Stimulated activated CD4-positive, alpha-beta T cell treated with anti-CD3 and anti-CD28 coated beads, Interleukin-4, amount 100 ng/mL, for 4 hours (primary cell): ENCODE measurements around the gene ZNF280D.
"Not testable (repeated sequence)": the region's sequence is repeated elsewhere in the genome, so short reads cannot be mapped to it uniquely, and the experiment has no call there.

ENCODE experiments used
- DNase-seq, 2 experiments: peaks; one replicate each; pipeline ENCODE4 v3.0.0-alpha.2; 2020

ZNF280D gene, protein sequence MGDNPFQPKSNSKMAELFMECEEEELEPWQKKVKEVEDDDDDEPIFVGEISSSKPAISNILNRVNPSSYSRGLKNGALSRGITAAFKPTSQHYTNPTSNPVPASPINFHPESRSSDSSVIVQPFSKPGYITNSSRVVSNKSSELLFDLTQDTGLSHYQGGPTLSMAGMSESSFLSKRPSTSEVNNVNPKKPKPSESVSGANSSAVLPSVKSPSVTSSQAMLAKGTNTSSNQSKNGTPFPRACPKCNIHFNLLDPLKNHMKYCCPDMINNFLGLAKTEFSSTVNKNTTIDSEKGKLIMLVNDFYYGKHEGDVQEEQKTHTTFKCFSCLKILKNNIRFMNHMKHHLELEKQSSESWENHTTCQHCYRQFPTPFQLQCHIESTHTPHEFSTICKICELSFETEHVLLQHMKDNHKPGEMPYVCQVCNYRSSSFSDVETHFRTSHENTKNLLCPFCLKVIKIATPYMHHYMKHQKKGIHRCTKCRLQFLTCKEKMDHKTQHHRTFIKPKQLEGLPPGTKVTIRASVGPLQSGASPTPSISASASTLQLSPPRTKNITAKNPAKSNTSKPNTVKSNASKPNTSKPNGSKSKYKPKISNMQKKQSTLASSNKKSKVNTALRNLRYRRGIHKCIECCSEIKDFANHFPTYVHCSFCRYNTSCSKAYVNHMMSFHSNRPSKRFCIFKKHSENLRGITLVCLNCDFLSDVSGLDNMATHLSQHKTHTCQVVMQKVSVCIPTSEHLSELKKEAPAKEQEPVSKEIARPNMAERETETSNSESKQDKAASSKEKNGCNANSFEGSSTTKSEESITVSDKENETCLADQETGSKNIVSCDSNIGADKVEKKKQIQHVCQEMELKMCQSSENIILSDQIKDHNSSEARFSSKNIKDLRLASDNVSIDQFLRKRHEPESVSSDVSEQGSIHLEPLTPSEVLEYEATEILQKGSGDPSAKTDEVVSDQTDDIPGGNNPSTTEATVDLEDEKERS

GRCh38 chr15:56733136-56734012 is at the start of gene ZNF280D:
Gene ZNF280D, minus strand, starts transcription at chr15:56733509. Its CDS starts 26,400 bp downstream, at chr15:56707109.
- peak; percentile 73 to 76 for DNase-seq

DNA sequence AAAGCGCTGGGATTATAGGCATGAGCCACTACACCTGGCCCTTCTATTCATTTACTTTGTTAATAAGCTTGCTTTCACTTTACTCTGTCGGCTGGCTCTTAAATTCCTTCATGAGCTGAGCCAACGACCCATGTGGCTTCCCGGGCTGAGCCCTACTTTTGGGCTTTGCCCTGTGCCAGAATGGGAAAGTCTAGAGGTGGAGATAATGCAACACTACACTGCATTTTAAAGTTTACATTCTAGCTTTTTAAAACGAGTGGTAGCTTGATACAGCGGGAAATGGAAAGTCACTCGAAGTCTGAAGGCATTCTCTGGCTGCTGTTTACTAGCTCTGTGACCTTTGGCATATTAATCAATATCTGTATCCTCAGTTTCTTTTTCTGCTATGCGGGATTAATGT is 49.0 kb upstream of the ZNF280D start:
- DNase-seq = no peak

DNA sequence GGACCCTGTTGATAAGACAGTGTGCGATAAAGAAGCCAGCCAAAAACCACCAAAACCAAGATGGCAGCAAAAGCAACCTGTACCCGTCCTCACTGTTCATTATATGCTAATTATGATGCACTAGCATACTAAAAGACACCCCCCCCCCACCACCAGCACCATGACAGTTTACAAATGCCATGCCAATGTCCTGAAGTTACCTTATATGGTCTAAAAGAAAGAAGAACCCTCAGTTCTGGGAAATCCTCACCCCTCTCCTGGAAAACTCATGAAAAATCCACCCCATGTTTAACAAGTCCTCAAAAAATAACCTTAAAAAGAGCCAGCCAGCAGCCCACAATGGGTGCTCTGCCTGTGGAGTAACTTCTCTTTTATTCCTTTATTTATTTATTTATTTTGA is 48.4 kb upstream of the ZNF280D start:
- DNase-seq = no peak

DNA sequence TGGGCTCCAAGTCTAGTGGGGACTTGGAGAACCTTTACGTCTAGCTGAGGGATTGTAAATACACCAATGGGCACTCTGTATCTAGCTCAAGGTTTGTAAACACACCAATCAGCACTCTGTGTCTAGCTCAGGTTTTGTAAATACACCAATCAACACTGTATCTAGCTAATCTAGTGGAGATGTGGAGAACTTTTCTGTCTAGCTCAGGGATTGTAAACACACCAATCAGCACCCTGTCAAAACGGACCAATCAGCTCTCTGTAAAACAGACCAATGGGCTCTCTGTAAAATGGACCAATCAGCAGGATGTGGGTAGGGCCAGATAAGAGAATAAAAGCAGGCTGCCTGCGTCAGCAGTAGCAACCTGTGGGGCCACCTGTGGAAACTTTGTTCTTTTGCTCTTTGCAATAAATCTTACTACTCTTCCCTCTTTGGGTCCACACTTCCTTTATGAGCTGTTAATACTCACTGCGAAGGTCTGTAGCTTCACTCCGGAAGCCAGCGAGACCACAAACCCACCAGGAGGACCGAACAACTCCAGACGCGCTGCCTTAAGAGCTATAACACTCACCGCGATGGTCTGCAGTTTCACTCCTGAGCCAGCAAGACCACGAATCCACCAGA is 46.9 kb upstream of the ZNF280D start:
- DNase-seq = not testable (repeated sequence)

- DNase-seq = not testable (repeated sequence)
Measured at GRCh38 chr15:56779449-56779848, 46.1 kb upstream of the ZNF280D start.

GRCh38 chr15:56778761-56779160 is 45.5 kb upstream of the ZNF280D start:
- DNase-seq = no peak

GRCh38 chr15:56776839-56777238 is 43.5 kb upstream of the ZNF280D start:
- no peak for DNase-seq

- DNase-seq = no peak
Measured at GRCh38 chr15:56775641-56776040, 42.3 kb upstream of the ZNF280D start.

GRCh38 chr15:56774356-56774755 is 41.0 kb upstream of the ZNF280D start:
- no peak for DNase-seq

GRCh38 chr15:56772868-56773639 is 39.7 kb upstream of the ZNF280D start:
- no peak for DNase-seq

DNA sequence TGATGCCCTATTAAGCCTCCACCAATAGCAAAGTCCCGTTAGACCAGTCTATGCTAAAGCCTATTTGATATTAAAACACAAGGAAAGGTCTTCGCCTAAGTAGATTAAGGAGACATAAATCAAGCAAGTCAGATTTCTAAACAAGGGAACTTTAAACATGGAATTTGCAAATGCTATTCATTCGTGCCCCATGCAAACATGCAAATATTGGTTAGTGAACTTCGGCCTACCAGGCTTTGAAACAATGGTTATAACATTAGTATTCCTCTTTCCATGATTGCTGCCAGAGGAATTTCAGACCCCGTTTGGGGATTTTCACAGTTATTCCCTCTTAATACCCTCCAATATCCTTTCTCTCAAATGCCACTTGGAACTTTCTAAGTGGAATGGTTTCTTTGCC is 36.9 kb upstream of the ZNF280D start:
- DNase-seq = no peak

GRCh38 chr15:56767315-56767714 is 34.0 kb upstream of the ZNF280D start:
- no peak for DNase-seq

DNA sequence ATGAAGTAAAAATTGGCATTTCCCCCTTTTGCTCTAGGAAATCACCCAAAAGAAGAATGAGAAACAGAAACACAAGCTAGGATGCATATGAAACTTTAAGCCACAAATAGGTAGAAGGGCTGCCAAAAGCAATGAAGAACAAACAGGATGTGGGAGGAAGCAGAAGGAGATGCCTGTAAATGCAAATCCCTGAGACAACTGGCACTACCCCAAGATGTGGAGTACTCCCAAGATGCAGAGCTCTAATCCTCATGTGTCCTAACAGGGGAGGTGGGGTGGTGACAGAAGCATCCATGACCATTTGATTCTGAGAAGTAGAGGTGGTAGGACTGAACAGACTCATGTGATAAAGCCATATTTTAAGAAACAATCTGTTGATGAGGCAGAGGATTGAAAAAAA is 31.9 kb upstream of the ZNF280D start:
- DNase-seq = no peak

DNA sequence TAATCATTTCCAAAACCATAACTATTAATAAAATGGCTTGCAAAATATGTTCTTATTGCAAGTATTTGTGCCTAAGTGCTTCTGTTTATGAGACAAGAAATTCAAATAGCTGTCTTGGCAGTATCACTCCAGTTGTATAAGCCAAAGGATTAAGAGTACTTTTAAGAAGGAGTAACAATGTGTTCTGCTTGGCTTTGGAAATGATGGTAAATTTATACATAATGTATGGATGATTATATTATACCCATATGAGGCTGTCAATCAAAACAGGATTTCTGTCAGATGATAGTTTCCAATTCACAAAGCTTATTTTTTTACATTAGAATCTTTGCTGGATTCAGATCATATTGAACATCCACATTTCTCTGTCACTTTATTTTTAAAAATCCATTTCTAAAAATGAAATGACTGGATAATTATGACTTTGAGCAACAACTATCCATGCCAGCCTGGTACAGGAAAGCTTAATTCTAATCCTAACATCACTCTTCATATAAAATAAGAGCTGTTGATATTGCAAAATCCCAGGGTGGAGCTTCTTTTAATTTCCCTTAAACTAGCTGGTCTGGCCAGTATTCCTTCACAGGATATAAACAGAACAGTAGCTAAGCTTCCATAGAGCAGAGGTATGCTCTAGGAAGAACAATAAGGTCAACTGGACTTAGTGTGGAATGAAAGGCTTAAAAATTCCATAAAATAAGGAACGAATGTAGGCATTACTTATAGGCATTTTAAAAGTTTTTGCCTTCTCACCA is 30.0 kb upstream of the ZNF280D start:
- DNase-seq = no peak

- DNase-seq = no peak
Measured at GRCh38 chr15:56760186-56760585, 26.9 kb upstream of the ZNF280D start.

DNA sequence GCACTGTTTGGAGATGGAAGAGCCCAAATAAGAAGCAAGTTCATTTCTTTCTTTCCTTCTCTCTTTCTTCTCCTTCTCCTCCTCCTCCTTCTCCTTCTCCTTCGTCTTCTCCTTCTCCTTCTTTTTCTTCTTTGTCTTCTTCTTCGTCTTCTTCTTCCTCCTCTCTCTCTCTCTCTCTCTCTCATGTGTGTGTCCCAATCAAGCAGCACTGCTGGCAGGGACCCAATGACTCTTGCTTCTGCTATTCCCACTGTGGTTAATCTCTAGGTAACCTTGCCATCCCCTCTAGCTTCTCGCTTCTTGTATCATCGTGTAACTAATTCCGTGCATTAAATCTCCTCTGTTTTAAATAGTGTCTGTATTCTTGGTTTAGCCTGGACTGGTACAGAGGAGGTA is 26.1 kb upstream of the ZNF280D start:
- no peak for DNase-seq

- no peak for DNase-seq
Measured at GRCh38 chr15:56758770-56759449, 25.6 kb upstream of the ZNF280D start.

- DNase-seq = no peak
Measured at GRCh38 chr15:56757875-56758274, 24.6 kb upstream of the ZNF280D start.

- DNase-seq = no peak
Measured at GRCh38 chr15:56754772-56755370, 21.6 kb upstream of the ZNF280D start.

GRCh38 chr15:56752986-56753385 is 19.7 kb upstream of the ZNF280D start:
- no peak for DNase-seq
